HEK293T (cell line): ENCODE results near the gene ESAM.
A peak's percentile ranks its signal among the peaks of the same experiment; 100 is the strongest.

Experiments used
- CTCF ChIA-PET: fragments of 350-600 bp; formaldehyde crosslinking; extraction: SDS; loops from one replicate; lab custom pipeline; 2021; ENCODE audit warnings: antibody characterized with exemption, inconsistent platforms; lab: Yijun Ruan, JAX
- POLR2A ChIA-PET: fragments of 350-600 bp; formaldehyde crosslinking; extraction: SDS; loops from one replicate; lab custom pipeline; 2020; ENCODE audit warnings: antibody characterized with exemption, inconsistent platforms; lab: Yijun Ruan, JAX
- DNase-seq: peaks from one replicate; pipeline ENCODE4 v3.0.0; 2012; ENCODE audit warnings: mixed read lengths; ENCODE audit errors: extremely low spot score
- ARNT ChIP-seq: fragments of 450-650 bp; IDR thresholded peaks from 2 replicates; pipeline ENCODE4 v1.6.1; 2017; ENCODE audit warnings: mild to moderate bottlenecking
- BHLHE40 ChIP-seq: fragments of 450-650 bp; IDR thresholded peaks from 2 replicates; pipeline ENCODE4 v1.6.1; 2016; ENCODE audit warnings: mild to moderate bottlenecking, moderate library complexity, borderline replicate concordance
- CTBP1 ChIP-seq: fragments of 450-650 bp; IDR thresholded peaks from 2 replicates; pipeline ENCODE4 v1.6.1; 2016; ENCODE audit warnings: borderline replicate concordance
- ELF4 ChIP-seq: fragments of 450-650 bp; IDR thresholded peaks from 2 replicates; pipeline ENCODE4 v1.6.1; 2017; ENCODE audit warnings: antibody characterized with exemption
- FOXA1 ChIP-seq: fragments of 450-650 bp; IDR thresholded peaks from 2 replicates; pipeline ENCODE4 v1.6.1; 2016; ENCODE audit warnings: mild to moderate bottlenecking
- FOXK2 ChIP-seq: fragments of 450-650 bp; IDR thresholded peaks from 2 replicates; pipeline ENCODE4 v1.6.1; 2016; ENCODE audit warnings: mild to moderate bottlenecking
- FOXM1 ChIP-seq: fragments of 450-650 bp; IDR thresholded peaks from 2 replicates; pipeline ENCODE4 v1.6.1; 2017; ENCODE audit warnings: mild to moderate bottlenecking, borderline replicate concordance
- HDGF ChIP-seq: fragments of 450-650 bp; IDR thresholded peaks from 2 replicates; pipeline ENCODE4 v1.6.1; 2017; ENCODE audit warnings: antibody characterized with exemption, borderline replicate concordance
- L3MBTL2 ChIP-seq: fragments of 450-650 bp; conservative IDR thresholded peaks from 2 replicates; pipeline ENCODE4 v1.6.1; 2016; ENCODE audit warnings: mild to moderate bottlenecking
- LEF1 ChIP-seq: fragments of 450-650 bp; IDR thresholded peaks from 2 replicates; pipeline ENCODE4 v1.6.1; 2017; ENCODE audit warnings: mild to moderate bottlenecking, borderline replicate concordance
- NFRKB ChIP-seq: fragments of 450-650 bp; IDR thresholded peaks from 2 replicates; pipeline ENCODE4 v1.6.1; 2016; ENCODE audit warnings: mild to moderate bottlenecking, moderate library complexity
- SP1 ChIP-seq: fragments of 450-650 bp; IDR thresholded peaks from 2 replicates; pipeline ENCODE4 v1.6.1; 2017
- SUZ12 ChIP-seq: fragments of 450-650 bp; IDR thresholded peaks from 2 replicates; pipeline ENCODE4 v1.6.1; 2016; ENCODE audit warnings: mild to moderate bottlenecking
- TARDBP ChIP-seq: fragments of 450-650 bp; IDR thresholded peaks from 2 replicates; pipeline ENCODE4 v1.6.1; 2016
- ZNF384 ChIP-seq: fragments of 450-650 bp; IDR thresholded peaks from 2 replicates; pipeline ENCODE4 v1.6.1; 2016
- TF ChIP-seq, protein P1 (sequence below): fragments of 450-650 bp; IDR thresholded peaks from 2 replicates; pipeline ENCODE4 v1.6.1; 2016

The ESAM gene

DNA sequence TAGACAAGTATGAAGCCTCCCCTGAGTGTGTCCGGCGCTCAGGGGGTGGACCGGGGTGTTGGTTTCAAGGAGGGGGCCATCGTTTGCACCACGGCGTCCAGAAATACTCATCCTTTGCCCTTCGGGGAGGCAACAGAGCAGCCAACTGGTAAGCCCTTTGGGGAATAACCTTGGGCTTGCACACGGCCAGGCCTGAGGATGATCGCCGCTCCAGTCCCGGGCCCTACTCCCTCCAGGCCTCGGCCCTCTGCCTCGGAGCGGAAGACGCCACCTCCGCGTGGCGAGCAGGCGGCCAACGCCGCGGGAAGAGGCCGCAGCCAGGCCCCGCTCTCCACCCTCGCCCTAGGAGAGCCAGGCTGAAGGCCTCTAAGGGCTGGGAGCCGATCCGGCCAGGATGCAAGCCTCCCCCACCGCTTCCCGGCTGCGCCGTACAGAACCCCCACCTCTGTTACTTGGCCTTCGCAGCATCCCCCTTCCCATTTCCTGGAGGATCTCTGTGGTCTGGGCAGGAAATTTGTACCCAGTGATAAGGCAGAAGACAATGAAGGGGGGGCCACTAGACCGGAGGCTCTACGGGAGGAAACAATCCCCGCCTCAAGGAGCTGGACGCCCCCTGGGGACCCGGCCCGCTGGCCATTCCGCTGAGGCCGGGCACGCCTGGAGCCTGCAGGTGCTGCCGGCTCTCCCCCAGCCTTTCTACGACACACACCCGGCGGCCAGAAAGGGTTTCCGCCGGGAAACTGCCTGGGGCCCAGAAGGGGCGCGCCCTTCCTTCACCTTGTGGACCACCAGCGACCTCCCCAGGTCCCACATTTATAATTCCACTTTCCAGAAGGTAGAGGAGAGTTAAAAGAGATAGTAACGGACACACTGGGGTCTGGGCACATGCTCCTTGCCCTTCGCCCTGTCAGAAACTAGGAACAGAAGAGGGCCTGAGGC is 2.6 kb downstream of the ESAM start:
- ChIA-PET CTCF (interaction anchor here (0.6 to 1.0 kb wide), 2 partner anchors 90 to 466 kb away, joined by 3 read pairs; no protein-coding TSS in a partner anchor), POLR2A (no interaction called here)
- TF ChIP-seq SP1 (no peak), NFRKB (no peak), ARNT (no peak), TARDBP (no peak), HDGF (no peak), ZNF384 (no peak), FOXK2 (no peak), SUZ12 (no peak), BHLHE40 (no peak), L3MBTL2 (no peak), LEF1 (no peak), FOXA1 (no peak), FOXM1 (no peak), CTBP1 (no peak), ELF4 (no peak)
- TF ChIP-seq, protein P1, sequence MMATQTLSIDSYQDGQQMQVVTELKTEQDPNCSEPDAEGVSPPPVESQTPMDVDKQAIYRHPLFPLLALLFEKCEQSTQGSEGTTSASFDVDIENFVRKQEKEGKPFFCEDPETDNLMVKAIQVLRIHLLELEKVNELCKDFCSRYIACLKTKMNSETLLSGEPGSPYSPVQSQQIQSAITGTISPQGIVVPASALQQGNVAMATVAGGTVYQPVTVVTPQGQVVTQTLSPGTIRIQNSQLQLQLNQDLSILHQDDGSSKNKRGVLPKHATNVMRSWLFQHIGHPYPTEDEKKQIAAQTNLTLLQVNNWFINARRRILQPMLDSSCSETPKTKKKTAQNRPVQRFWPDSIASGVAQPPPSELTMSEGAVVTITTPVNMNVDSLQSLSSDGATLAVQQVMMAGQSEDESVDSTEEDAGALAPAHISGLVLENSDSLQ: no peak
- no peak for DNase-seq

DNA sequence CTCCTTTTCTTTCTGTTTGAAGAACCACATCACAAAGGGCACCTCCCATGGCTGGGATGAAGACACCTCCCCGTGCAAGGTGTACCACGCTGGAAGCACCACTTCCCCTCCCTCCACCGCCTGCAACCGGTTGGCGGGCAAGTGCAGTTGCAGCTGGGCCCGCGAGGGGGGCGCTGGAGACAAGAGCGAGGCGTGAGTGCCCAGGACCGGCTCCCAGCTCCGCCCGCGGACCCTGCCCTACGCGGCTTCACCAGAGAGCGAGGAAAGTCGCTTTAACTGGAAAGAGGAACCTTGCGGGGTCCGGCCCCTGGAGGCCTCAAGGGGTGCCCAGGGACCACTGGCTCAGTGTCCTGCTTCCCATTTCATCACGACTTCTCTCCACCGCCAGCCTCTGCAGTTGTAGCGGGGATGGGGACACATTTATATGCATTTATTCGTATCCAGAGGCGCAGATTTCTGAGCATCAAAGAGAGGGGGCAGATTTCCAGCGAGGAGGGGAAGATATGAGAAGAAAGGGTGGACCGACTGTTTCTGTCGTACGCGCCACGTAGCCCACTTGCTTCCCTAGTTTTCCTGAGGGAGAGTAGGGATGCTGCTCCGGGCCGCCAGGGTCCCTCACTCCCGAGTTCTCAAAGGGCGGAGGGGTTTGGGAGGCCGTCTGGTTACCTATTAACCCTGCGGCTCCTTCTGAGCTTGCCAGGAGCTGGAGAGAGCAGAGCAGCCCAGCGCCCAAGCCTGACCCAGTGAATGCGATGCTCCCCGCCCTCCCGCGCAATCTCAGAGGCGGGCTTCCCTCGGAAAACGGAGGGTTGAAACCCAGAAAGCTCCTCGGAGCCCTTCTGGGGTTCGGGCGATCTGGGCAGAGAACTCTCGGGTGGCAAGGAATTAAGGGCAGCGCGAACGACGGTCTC is 3.5 kb downstream of the ESAM start:
- DNase-seq: peak; percentile 55
- no peak for TF ChIP-seq ZNF384
- no peak for TF ChIP-seq SP1
- CTCF ChIA-PET: interaction anchor here (0.6 to 1.3 kb wide), 6 partner anchors 11 to 1048 kb away, joined by 3 to 4 read pairs (median 3); no protein-coding TSS in a partner anchor
- POLR2A ChIA-PET: interaction anchor here (1.1 to 1.2 kb wide), 2 partner anchors 10 to 86 kb away, joined by 4 read pairs; no protein-coding TSS in a partner anchor

DNA sequence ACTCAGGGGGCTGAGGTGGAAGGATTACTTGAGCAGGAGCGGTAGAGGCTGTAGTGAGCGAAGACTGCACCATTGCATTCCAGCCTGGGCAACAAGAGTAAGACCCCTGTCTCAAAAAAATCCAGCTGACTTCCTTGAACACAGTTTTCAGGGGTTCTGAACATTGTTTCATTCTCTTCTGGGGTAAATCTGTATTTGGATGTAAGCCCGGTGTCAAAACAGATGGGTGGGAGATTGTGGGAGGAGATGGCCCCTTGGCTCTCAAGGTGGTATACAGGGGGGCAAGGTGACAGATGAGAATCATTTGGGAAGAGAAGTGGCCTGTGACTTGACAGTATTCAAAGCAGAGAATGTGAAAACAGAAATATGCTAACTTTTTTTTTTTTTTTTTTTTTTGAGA is 4.8 kb downstream of the ESAM start:
- POLR2A ChIA-PET: no interaction called here
- CTCF ChIA-PET: no interaction called here
- DNase-seq: no peak
- TF ChIP-seq TARDBP (no peak), FOXK2 (no peak), BHLHE40 (no peak)

DNA sequence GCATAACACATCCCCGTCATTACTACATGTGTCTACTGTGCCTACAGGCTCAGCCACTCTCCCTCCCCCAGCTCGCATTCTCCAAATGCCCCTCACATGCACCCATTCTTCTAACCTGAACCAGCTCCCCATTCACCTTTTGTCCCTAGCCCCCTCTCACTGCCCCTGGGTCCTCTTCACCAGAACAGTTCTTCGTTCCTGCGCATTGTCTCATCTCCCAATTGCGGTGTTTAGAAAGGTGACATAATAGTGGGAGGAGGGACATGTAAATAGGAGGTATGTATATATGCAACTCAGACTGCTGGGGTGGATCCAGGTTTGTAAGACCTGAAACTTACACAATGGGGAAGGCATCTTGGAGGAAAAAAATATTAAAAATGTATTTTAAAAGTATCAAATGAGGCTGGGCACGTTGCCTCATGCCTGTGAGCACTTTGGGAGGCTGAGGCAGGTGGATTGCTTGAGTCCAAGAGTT is 5.3 kb downstream of the ESAM start:
- TF ChIP-seq HDGF (no peak), ARNT (no peak), BHLHE40 (no peak), CTBP1 (no peak), NFRKB (no peak), ELF4 (no peak), LEF1 (no peak), L3MBTL2 (no peak), SP1 (no peak), FOXA1 (no peak), TARDBP (no peak), FOXM1 (no peak)
- TF ChIP-seq, protein P1: no peak
- no peak for DNase-seq
- ChIA-PET CTCF (no interaction called here), POLR2A (interaction anchor here (0.6 kb wide), 1 partner anchor 1123 kb away, joined by 3 read pairs; no protein-coding TSS in a partner anchor)

DNA sequence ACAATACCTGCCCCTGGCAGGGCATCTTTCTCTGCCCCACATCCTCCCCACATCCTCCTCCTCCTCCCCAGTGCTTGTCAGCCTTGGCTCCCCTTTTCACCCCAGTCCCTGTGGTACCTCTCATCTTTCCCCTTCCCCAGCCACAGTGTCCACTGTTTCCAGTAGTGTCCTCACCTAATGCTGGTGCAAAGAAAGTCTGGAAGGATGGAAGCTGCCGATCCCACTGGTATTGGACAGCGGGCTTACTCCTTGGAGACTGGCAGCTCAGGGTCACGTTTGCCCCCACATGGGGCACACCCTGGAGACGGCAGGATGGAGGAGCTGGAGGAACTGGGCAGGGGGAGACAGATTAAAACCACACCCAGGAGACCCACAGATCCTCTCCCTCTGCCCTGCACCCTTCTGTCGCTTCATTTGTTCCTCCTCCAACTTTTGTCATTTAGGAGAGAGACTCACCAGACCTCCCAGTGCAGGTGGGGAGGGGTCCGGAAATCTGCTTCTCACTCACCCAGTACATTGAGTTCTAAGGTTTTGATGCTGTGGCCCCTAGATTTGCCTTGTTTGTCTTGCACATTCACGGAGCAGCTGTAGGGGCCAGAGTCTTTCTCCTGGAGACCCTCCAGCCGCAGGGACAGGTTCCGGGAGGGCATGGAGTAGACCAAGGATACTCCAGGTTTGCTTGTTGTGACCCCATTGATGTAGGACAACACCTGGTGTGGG is 5.9 kb downstream of the ESAM start:
- POLR2A ChIA-PET: interaction anchor here (0.6 kb wide), 1 partner anchor 1124 kb away, joined by 3 read pairs; no protein-coding TSS in a partner anchor
- CTCF ChIA-PET: interaction anchor here (1.6 kb wide), 1 partner anchor 110 kb away, joined by 4 read pairs; no protein-coding TSS in a partner anchor
- TF ChIP-seq ELF4 (no peak), CTBP1 (no peak), ARNT (no peak), BHLHE40 (no peak), LEF1 (no peak), FOXM1 (no peak), TARDBP (no peak), FOXA1 (no peak), SP1 (no peak), FOXK2 (no peak), L3MBTL2 (no peak), ZNF384 (no peak), NFRKB (no peak), SUZ12 (no peak)
- TF ChIP-seq, protein P1: no peak
- DNase-seq: no peak
